OCI-LY7 (cell line): ENCODE measurements around the gene NOLC1.

ENCODE experiments used
- CTCF ChIP-seq: fragments of 200-600 bp; sonication (generic); conservative IDR thresholded peaks from 2 replicates; pipeline ENCODE4 v1.5.1; 2014; ENCODE audit warnings: mild to moderate bottlenecking, antibody characterized with exemption, low read length, moderate library complexity, mixed read lengths
- EZH2phosphoT487 ChIP-seq: fragments of 200-600 bp; sonication (generic); IDR thresholded peaks from 2 replicates; pipeline ENCODE4 v1.6.1; 2018; ENCODE audit warnings: low read depth, borderline replicate concordance, mild to moderate bottlenecking, mixed run types, antibody characterized with exemption, low read length, moderate library complexity, mixed read lengths

DNA sequence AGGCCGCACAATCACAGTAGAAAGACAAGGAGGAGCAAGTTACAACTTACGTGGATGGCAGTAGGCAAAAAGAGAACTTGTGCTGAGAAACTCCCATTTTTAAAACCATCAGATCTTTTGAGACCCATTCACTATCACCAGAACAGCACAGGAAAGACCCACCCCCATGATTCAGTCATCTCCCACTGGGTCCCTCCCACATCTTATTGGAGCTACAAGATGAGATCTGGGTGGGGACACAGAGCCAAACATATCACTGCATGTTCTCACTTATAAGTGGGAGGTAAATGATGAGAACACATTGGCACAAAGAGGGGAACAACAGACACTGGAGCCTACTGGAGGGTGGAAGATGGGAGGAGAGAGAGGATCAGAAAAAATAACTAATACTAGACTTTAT lies 32.4 kb downstream of the NOLC1 start:
- no peak for TF ChIP-seq CTCF
- TF ChIP-seq EZH2phosphoT487: no peak
